Stimulated activated CD8-positive, alpha-beta memory T cell treated with anti-CD3 and anti-CD28 coated beads, Interleukin-15, amount 100 ng/mL, for 48 hours (primary cell): Measurements from ENCODE around the gene CREB5.
"Not testable (repeated sequence)": the region's sequence is repeated elsewhere in the genome, so short reads cannot be mapped to it uniquely, and the experiment has no call there.

Source experiments
- DNase-seq, 2 donors: peaks; one replicate each; pipeline ENCODE4 v3.0.0-alpha.2; 2020; ENCODE audit warnings: low read depth in 2 of 2

The CREB5 gene

GRCh38 chr7:28547115-28547514 is 134.8 kb downstream of the CREB5 start:
- DNase-seq = no peak

- no peak for DNase-seq
Observed at GRCh38 chr7:28548416-28548815, 136.1 kb downstream of the CREB5 start.

GRCh38 chr7:28549998-28550397 is 137.7 kb downstream of the CREB5 start:
- no peak for DNase-seq

- no peak for DNase-seq
Observed at GRCh38 chr7:28550580-28551186, 138.4 kb downstream of the CREB5 start.

- no peak for DNase-seq
Observed at GRCh38 chr7:28551331-28551730, 139.0 kb downstream of the CREB5 start.

GRCh38 chr7:28551766-28552165 is 139.4 kb downstream of the CREB5 start:
- DNase-seq = not testable (repeated sequence)

GRCh38 chr7:28554802-28555471 is 142.6 kb downstream of the CREB5 start:
- no peak for DNase-seq

- no peak for DNase-seq
Observed at GRCh38 chr7:28556025-28556424, 143.7 kb downstream of the CREB5 start.

- DNase-seq = no peak
Observed at GRCh38 chr7:28556671-28557070, 144.4 kb downstream of the CREB5 start.

GRCh38 chr7:28558236-28558635 is 145.9 kb downstream of the CREB5 start:
- DNase-seq = no peak

GRCh38 chr7:28560767-28561166 is 148.4 kb downstream of the CREB5 start:
- DNase-seq = no peak

- no peak for DNase-seq
Observed at GRCh38 chr7:28564033-28564432, 151.7 kb downstream of the CREB5 start.

GRCh38 chr7:28564755-28565374 is 152.5 kb downstream of the CREB5 start:
- DNase-seq = no peak

GRCh38 chr7:28565980-28566379 is 153.7 kb downstream of the CREB5 start:
- DNase-seq = no peak

GRCh38 chr7:28570113-28570969 is 158.0 kb downstream of the CREB5 start:
- no peak for DNase-seq

- DNase-seq = no peak
Observed at GRCh38 chr7:28570970-28571288, 158.6 kb downstream of the CREB5 start.

- no peak for DNase-seq
Observed at GRCh38 chr7:28571405-28571804, 159.1 kb downstream of the CREB5 start.

GRCh38 chr7:28572321-28573058 is 160.2 kb downstream of the CREB5 start:
- no peak for DNase-seq

GRCh38 chr7:28573059-28573553 is 160.8 kb downstream of the CREB5 start:
- DNase-seq = no peak

GRCh38 chr7:28573651-28574301 is 161.5 kb downstream of the CREB5 start:
- DNase-seq = no peak

- DNase-seq = no peak
Observed at GRCh38 chr7:28575241-28575643, 162.9 kb downstream of the CREB5 start.
